ENCODE results near the gene ZFAND6.

DNA sequence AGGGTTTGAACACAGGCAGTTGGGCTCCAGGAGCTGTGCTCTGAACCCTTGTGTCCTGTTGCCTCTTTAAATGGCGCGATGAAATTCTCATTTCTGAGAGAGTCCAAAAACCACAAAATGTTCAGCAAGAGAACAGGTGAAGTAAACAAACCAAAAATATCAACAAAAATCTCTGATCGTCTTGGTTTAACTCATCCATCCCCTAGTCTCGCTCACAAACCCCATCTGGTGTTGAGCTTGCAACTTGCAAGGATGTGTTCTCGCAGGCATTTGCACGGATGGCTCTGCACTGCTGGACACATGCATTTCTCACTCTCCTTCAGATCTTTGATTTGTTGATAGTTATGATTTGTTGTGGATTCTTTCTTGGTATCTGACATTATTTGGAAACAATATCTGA is 124.4 kb downstream of the ZFAND6 start:
- TF ChIP-seq, protein P1, sequence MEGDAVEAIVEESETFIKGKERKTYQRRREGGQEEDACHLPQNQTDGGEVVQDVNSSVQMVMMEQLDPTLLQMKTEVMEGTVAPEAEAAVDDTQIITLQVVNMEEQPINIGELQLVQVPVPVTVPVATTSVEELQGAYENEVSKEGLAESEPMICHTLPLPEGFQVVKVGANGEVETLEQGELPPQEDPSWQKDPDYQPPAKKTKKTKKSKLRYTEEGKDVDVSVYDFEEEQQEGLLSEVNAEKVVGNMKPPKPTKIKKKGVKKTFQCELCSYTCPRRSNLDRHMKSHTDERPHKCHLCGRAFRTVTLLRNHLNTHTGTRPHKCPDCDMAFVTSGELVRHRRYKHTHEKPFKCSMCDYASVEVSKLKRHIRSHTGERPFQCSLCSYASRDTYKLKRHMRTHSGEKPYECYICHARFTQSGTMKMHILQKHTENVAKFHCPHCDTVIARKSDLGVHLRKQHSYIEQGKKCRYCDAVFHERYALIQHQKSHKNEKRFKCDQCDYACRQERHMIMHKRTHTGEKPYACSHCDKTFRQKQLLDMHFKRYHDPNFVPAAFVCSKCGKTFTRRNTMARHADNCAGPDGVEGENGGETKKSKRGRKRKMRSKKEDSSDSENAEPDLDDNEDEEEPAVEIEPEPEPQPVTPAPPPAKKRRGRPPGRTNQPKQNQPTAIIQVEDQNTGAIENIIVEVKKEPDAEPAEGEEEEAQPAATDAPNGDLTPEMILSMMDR (conservative IDR thresholded peaks at IDR 0.05 in 1 of 2, IDR thresholded peaks at IDR 0.05 in 1 of 2; ENCODE audit: extremely low read depth in 1 of 2, insufficient read depth in 1 of 2, low read depth in 1 of 2, low read length in 2 of 2) = peak in 1 of 2 donors; percentile 10
- TF ChIP-seq EZH2 (IDR thresholded peaks at IDR 0.05; ENCODE audit: borderline replicate concordance, low read length) = no peak

Measured in mammary epithelial cell (primary cell).